HEK293T (cell line): Measurements from ENCODE around the gene ADPRHL1.

Source experiments
- CTCF ChIA-PET: fragments of 350-600 bp; formaldehyde crosslinking; extraction: SDS; loops from one replicate; lab custom pipeline; 2021; ENCODE audit warnings: antibody characterized with exemption, inconsistent platforms; lab: Yijun Ruan, JAX
- POLR2A ChIA-PET: fragments of 350-600 bp; formaldehyde crosslinking; extraction: SDS; loops from one replicate; lab custom pipeline; 2020; ENCODE audit warnings: antibody characterized with exemption, inconsistent platforms; lab: Yijun Ruan, JAX
- DNase-seq: peaks from one replicate; pipeline ENCODE4 v3.0.0; 2012; ENCODE audit warnings: mixed read lengths; ENCODE audit errors: extremely low spot score
- ARNT ChIP-seq: fragments of 450-650 bp; IDR thresholded peaks from 2 replicates; pipeline ENCODE4 v1.6.1; 2017; ENCODE audit warnings: mild to moderate bottlenecking
- BHLHE40 ChIP-seq: fragments of 450-650 bp; IDR thresholded peaks from 2 replicates; pipeline ENCODE4 v1.6.1; 2016; ENCODE audit warnings: mild to moderate bottlenecking, moderate library complexity, borderline replicate concordance
- CTBP1 ChIP-seq: fragments of 450-650 bp; IDR thresholded peaks from 2 replicates; pipeline ENCODE4 v1.6.1; 2016; ENCODE audit warnings: borderline replicate concordance
- ELF4 ChIP-seq: fragments of 450-650 bp; IDR thresholded peaks from 2 replicates; pipeline ENCODE4 v1.6.1; 2017; ENCODE audit warnings: antibody characterized with exemption
- FOXA1 ChIP-seq: fragments of 450-650 bp; IDR thresholded peaks from 2 replicates; pipeline ENCODE4 v1.6.1; 2016; ENCODE audit warnings: mild to moderate bottlenecking
- FOXK2 ChIP-seq: fragments of 450-650 bp; IDR thresholded peaks from 2 replicates; pipeline ENCODE4 v1.6.1; 2016; ENCODE audit warnings: mild to moderate bottlenecking
- FOXM1 ChIP-seq: fragments of 450-650 bp; IDR thresholded peaks from 2 replicates; pipeline ENCODE4 v1.6.1; 2017; ENCODE audit warnings: mild to moderate bottlenecking, borderline replicate concordance
- HDGF ChIP-seq: fragments of 450-650 bp; IDR thresholded peaks from 2 replicates; pipeline ENCODE4 v1.6.1; 2017; ENCODE audit warnings: antibody characterized with exemption, borderline replicate concordance
- L3MBTL2 ChIP-seq: fragments of 450-650 bp; conservative IDR thresholded peaks from 2 replicates; pipeline ENCODE4 v1.6.1; 2016; ENCODE audit warnings: mild to moderate bottlenecking
- LEF1 ChIP-seq: fragments of 450-650 bp; IDR thresholded peaks from 2 replicates; pipeline ENCODE4 v1.6.1; 2017; ENCODE audit warnings: mild to moderate bottlenecking, borderline replicate concordance
- NFRKB ChIP-seq: fragments of 450-650 bp; IDR thresholded peaks from 2 replicates; pipeline ENCODE4 v1.6.1; 2016; ENCODE audit warnings: mild to moderate bottlenecking, moderate library complexity
- SP1 ChIP-seq: fragments of 450-650 bp; IDR thresholded peaks from 2 replicates; pipeline ENCODE4 v1.6.1; 2017
- SUZ12 ChIP-seq: fragments of 450-650 bp; IDR thresholded peaks from 2 replicates; pipeline ENCODE4 v1.6.1; 2016; ENCODE audit warnings: mild to moderate bottlenecking
- TARDBP ChIP-seq: fragments of 450-650 bp; IDR thresholded peaks from 2 replicates; pipeline ENCODE4 v1.6.1; 2016
- ZNF384 ChIP-seq: fragments of 450-650 bp; IDR thresholded peaks from 2 replicates; pipeline ENCODE4 v1.6.1; 2016
- TF ChIP-seq, protein P1 (sequence below): fragments of 450-650 bp; IDR thresholded peaks from 2 replicates; pipeline ENCODE4 v1.6.1; 2016

ADPRHL1 gene

DNA sequence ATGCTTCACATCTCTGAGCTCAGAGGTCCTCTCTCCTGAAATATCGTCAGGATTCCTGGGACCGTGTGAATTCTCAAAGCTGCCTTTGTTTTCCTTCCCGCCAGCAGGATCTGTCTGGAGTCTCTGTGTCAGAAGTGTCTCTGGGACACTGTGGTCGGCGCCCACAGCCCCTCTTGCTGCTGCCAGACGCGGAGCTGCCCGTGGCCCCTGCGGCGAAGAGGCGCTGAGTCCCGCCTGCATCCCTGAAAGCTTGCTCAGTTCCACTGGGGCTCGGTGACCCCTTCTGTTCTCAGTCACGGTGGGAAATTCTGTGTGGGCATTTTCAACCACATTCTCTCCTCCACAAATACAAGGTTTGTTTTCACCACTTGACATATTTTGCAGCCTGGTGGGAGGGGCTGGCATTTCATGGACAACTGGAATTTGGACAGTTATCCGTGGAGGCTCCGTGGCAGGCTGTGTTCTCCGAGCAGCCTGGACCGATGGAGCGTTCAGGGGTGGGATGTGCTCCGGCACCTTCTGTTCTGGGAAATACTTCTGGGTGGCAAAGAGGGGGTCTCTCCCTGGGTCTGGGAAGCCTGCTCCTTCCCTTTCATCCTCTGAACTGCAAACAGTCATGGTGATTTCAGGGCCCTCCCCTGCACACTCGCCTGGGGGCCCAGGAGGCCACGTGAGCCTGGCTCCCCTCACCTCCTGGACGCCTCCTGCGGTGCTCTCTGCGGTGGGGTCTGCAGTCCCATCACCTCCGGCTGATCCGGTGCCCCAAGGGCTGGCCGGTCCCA is 46.8 kb downstream of the ADPRHL1 start:
- ChIA-PET POLR2A (no interaction called here), CTCF (no interaction called here)
- no peak for TF ChIP-seq NFRKB
- TF ChIP-seq HDGF = no peak
- no peak for TF ChIP-seq LEF1
- TF ChIP-seq SUZ12 = no peak
- TF ChIP-seq BHLHE40 = no peak
- TF ChIP-seq SP1 = no peak
- TF ChIP-seq FOXK2 = no peak
- TF ChIP-seq ARNT = no peak
- TF ChIP-seq, protein P1, sequence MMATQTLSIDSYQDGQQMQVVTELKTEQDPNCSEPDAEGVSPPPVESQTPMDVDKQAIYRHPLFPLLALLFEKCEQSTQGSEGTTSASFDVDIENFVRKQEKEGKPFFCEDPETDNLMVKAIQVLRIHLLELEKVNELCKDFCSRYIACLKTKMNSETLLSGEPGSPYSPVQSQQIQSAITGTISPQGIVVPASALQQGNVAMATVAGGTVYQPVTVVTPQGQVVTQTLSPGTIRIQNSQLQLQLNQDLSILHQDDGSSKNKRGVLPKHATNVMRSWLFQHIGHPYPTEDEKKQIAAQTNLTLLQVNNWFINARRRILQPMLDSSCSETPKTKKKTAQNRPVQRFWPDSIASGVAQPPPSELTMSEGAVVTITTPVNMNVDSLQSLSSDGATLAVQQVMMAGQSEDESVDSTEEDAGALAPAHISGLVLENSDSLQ = no peak
- TF ChIP-seq ZNF384 = no peak
- TF ChIP-seq ELF4 = no peak
- TF ChIP-seq CTBP1 = no peak
- TF ChIP-seq L3MBTL2 = no peak
- no peak for TF ChIP-seq FOXA1
- TF ChIP-seq FOXM1 = no peak
- TF ChIP-seq TARDBP = no peak
- no peak for DNase-seq

DNA sequence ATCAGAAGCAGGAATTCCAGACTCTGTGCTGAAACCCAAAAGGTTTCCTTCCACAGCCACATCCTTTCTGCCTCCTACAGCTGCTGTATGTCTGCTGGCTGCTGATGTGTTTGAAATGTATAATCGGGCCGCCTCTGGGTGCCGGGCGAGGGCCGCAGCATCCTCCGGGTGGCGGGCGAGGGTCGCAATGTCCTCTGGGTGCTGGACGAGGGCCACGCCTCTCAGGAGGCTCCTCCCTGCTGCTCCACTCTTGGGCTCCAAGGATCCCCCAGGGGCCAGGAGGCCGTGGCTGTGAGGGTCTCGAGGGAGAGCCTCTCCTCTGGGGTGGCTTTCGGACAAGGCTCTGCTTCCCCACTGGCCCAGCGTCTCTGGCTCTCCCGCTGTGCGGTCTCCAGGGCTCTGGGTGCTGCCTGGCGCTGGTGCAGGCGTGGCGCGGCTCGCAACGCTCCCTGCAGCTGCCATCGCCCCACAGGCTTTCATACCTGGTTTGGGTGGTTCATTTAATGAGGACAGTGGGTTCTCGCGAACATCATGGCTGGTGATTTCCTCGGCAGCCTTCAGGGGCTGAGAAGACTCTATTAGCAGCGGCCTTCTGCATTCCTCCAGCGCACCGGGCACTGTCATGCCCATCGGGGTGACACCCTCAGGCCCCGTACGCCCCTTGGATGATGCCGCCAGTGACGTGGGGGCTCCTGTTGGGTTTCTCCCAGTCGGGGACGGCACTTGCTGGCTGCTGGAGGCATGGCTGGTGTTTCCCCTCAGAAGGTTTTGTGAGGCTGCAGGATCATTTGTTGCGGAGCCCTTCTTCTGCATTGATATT is 47.6 kb downstream of the ADPRHL1 start:
- no peak for TF ChIP-seq ZNF384
- no peak for TF ChIP-seq FOXA1
- TF ChIP-seq SP1 = no peak
- no peak for TF ChIP-seq ELF4
- TF ChIP-seq CTBP1 = no peak
- no peak for TF ChIP-seq FOXK2
- TF ChIP-seq FOXM1 = no peak
- TF ChIP-seq BHLHE40 = no peak
- TF ChIP-seq TARDBP = no peak
- no peak for TF ChIP-seq NFRKB
- TF ChIP-seq ARNT = no peak
- no peak for TF ChIP-seq SUZ12
- no peak for TF ChIP-seq HDGF
- no peak for TF ChIP-seq LEF1
- TF ChIP-seq L3MBTL2 = no peak
- DNase-seq = no peak
- CTCF ChIA-PET = no interaction called here
- POLR2A ChIA-PET = no interaction called here

DNA sequence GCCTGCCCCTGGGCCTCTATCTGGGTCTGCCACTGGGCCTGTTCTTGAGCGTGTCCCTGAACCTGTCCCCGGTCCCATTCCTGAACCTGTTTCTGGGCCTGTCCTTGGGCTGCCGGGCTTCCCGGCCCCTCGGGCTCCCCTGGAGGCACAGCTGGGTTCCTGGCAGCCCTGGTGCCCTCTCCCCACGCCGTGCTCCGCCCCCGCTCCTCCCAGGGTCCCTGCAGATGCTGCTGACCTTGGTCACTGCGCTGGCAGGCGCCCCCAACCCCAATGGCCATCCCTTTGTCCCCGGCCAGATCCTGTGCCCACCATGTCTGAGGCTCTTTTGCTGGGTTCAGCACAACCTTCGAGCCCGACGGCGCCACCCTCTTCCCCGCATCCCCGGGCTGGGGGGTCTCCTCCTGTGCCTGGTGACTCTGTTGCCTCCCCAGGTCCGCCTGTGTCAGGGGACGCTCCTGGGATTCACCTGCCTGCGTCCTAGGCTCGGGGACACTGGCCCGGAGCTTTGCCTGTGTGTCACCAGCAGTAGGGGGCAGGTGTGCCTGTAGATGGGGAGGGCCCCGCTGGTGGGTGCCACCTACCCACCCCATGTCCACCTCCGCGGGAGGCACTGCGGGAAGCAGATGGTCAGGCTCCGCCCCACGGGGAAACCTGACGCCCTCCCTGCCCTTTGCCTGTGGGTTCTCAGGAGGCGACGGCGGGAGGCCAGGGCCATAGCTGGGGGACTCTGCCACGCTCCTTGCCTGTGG is 48.4 kb downstream of the ADPRHL1 start:
- no peak for DNase-seq
- TF ChIP-seq HDGF (no peak), ARNT (no peak), LEF1 (no peak), BHLHE40 (no peak), L3MBTL2 (no peak), NFRKB (no peak), SUZ12 (no peak)
- TF ChIP-seq, protein P1 = no peak
- POLR2A ChIA-PET = no interaction called here
- CTCF ChIA-PET = no interaction called here

DNA sequence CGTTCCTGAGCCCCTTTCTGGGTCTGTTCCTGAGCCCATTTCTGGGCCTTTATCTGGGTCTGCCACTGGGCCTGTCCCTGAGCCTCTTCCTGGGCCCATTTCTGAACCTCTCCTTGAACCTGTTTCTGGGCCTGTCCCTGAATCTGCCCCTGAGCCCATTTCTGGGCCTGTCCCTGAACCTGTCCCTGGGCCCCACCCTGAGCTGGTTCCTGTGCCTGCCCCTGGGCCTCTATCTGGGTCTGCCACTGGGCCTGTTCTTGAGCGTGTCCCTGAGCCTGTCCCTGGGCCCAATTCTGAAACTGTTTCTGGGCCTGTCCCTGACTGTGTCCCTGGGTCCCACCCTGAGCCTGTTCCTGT is 48.9 kb downstream of the ADPRHL1 start:
- ChIA-PET POLR2A (no interaction called here), CTCF (no interaction called here)
- no peak for DNase-seq
- TF ChIP-seq LEF1 (no peak), L3MBTL2 (no peak), BHLHE40 (no peak), ELF4 (no peak), NFRKB (no peak), TARDBP (no peak), FOXK2 (no peak), CTBP1 (no peak), FOXM1 (no peak), ZNF384 (no peak), ARNT (no peak)
- TF ChIP-seq, protein P1 = no peak

DNA sequence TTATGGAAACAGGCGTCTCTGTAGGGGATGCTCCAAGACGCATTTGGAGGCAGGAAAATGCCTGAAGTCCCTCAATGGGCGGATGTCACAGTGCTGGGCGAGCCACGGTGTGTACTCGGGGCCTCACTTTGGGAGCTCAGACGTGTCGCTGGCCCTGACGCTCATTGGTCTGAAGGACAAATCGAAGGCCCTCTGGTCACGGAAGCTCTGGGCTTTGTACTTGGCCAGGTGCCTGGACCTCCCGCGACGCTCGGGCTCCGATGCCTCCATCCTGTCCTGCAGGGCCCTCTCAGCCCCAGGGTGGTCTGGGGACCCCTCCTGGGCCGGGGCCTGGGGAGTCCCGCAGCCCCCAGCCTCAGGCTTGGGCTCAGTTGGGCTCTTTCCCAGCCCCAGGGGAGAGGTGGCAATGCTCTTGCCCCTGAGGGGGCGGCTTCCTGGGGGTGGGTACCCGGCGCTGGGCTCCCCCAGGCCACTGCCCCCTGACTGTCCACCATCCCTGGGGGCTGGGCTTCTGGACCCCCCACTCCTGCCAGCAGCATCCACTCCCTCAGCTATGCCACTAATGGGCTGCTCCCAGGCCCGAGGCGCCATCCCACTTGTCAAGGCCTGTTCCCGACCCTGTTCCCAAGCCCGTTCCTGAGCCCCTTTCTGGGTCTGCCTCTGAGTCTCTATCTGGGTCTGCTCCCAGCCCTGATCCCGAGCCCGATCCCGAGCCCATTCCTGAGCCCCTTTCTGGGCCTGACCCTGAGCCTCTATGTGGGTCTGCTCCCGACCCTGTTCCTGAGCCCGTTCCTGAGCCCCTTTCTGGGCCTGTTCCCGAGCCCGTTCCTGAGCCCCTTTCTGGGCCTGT is 49.8 kb downstream of the ADPRHL1 start:
- TF ChIP-seq ELF4 (no peak), NFRKB (no peak), ARNT (no peak), ZNF384 (no peak), HDGF (no peak), LEF1 (no peak), SUZ12 (no peak), FOXA1 (no peak), FOXK2 (no peak), L3MBTL2 (no peak), CTBP1 (no peak), SP1 (no peak)
- TF ChIP-seq, protein P1 = no peak
- CTCF ChIA-PET = no interaction called here
- POLR2A ChIA-PET = no interaction called here
- no peak for DNase-seq
